HG02623 (cell line): ENCODE measurements around the gene ARHGAP21.
"Not testable (repeated sequence)": the region's sequence is repeated elsewhere in the genome, so short reads cannot be mapped to it uniquely, and the experiment has no call there.

Source experiments
- ATAC-seq: cut with Tn5 transposase; IDR thresholded peaks from one replicate; pipeline ENCODE4 v1.9.1; 2021; ENCODE audit warnings: moderate library complexity; ENCODE audit not compliant: unreplicated experiment

Gene ARHGAP21

DNA sequence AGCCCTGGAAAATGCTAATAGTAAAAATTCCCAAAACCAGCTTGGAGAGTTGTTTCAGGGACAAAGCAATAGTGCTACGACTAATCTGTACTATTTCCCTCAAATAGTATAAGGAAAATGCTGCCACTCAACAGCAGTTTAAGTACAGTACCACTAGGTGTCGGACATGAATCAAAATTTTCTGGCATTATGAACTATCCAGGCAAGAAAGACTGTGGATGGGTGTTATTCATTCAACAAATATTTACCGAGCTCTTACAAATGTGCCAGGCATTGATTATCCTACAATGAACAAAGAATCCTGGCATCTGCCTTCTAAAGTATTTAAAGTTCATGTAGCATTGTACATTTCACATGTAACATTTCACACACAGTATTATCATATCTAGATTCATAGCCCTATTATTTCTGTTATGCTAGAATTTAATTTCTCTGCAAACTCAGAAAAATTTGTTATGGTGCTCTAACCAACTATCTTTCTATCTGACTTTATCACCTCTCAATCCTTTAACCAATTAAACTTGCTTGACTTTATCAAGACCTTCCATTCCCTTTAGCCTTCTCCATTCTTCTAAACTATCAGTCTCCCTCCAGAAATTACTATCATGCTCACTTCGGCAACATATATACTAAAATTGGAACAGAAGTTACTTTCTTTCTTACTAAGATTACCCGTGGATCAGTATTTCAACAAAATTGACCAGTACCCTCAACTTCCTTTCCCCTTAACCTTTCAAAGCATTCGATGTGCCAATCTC lies 80.6 kb downstream of the ARHGAP21 start:
- ATAC-seq = peak; percentile 88

DNA sequence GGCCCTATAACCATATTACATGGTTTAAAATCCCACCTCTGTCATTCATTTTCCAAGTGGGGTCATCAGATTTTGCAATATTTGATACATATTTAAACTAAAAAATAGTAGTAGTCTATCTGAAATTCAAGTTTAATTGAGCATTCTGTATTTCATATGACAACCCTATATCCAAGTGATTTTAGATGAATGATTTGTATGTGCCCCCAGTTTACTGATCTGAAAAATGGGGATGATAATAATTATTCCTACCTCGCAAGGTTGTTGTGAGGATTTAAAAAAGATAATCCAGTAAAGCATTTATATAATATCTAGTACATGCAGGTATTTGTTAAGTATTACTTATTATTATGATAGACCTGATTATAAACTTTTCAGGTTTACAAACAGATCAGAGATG lies 84.6 kb downstream of the ARHGAP21 start:
- ATAC-seq = no peak

DNA sequence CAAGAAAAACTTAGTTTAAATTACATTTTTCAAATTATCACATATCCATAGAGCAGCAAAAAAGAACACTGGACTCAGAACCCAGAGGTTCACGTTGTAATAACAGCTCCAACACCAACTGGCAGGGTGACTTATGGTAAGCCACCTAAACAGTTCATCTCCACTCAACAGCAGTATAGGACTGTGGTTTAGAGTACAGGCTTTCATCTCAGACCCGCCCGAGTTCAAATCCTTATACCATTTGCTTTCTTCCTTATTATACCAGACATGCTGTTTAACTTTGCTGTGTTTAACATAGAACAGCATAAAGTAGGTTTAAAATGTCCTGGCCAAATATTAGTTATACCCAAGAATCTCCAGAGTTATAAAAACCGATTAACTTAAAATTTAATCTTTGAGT lies 97.9 kb downstream of the ARHGAP21 start:
- no peak for ATAC-seq

DNA sequence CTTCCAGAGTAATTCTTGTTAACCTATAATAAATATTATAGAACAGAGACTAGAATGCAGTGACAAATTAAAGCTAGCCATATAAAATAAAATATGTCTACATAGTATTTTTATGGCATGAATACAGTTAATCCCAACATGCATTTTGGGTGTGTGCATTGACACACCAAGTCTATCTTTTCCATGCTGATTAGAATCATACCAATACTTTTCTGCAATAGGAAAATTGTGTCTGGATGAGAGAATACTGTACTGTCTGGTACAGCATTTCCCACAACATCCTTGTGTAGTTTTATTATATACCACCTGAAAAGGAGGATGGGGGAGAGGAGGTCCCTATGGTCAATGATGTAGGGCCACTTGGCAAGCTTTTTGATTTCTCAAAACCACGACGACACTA lies 100.3 kb downstream of the ARHGAP21 start:
- no peak for ATAC-seq

DNA sequence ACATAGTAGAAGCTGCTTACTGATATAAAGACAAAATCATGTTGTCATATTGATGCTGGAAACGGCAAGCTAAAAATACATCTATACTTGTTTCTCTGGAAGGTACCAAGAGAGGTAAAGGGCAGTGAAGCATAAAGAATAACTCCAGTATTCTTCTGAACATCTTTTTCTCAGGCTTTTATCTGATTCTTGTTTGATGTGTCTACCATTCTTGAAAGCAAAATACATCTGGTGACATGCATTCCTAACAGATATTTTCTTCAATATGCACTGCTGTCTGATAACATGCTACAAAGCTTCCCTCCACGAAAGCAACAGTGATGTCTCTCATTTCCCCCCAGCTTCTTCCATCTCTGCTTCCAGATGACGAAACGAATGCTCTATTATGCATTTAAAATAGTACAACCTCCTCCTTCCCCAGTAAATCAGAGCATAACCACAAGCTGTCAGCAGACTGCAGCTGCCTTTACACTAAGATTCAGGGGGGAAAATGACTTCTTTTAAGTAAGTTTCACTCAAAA lies 100.8 kb downstream of the ARHGAP21 start:
- no peak for ATAC-seq

DNA sequence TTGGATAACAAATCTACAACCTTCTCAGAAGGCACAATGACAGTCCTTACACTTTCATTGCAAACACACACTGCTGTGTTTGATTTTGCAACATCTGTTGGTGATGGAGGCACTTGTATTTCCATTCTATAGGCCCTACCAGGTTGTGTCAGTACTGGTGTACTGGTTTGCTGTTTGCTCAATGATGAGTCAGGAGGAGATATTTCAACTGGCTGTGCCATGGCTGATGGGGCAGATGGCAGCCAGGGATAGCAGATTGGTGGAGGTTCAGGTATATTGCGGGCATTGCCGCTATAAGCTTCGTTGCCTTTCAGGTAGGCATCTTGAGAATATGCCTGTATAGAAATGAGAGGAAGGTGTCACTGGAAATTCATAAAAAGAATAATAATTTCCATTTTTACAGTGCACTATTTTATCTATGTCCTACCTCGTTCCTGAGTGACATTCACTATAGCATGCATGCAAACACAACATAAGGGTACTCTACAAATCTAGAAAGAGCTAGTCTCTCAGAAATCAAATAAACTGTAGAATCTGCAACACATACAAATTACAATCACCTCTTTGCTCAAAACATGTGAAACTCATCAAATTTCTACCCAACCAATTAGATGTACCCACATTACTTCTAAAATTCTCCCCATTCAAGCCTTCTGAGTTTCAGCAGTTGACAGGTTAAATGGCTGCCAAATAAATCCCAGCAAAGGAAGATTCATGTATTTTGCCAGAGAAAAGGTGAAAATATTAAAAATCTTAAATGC lies 102.5 kb downstream of the ARHGAP21 start:
- not testable (repeated sequence) for ATAC-seq

DNA sequence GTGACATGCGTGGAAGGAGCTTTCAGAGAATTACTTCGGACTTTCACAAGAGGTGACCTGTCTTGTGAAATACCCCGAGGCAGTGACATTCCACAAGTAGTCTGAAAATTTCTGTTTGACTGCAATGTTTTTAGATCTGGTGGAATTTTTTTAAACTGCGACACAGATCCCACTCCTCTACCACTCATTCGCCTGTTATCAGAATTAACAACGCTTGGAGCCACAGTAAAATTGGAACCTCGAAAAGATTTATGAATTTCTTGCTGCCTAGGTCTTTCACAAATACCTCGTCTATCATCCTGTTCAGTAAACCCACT lies 103.7 kb downstream of the ARHGAP21 start:
- ATAC-seq = not testable (repeated sequence)

DNA sequence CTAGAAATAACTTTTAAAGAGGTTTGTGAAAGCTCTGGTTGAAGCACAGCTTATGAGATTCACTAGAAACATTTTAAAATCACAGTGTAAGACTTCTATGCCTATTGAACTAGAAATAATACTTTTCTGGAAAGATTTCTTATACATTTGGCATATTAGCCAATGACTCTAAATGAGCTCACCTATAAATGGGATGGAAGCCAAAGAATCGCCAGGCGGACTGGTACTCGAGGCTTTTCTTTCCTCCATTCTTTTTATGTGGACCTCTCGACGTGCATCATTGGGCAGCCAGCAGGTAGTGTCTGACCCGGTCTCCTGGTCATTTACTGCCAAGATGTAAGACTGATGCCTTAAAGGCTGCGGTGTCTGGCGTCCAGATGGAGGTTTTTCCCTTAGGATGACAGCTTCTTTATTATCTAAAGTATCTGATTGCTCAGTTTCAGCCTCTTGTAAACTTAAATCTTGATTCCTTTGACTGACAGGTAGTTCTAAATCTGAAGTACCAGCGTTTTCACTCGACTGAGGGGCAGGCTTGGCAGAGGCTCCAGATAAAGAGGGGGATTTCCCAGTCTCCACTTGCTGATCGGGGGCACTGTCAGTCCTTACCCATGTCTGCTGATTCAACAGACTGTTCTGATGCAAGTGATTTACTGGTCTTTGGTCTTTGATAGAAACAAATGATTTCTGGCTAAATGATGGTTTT lies 104.2 kb downstream of the ARHGAP21 start:
- ATAC-seq = not testable (repeated sequence)

DNA sequence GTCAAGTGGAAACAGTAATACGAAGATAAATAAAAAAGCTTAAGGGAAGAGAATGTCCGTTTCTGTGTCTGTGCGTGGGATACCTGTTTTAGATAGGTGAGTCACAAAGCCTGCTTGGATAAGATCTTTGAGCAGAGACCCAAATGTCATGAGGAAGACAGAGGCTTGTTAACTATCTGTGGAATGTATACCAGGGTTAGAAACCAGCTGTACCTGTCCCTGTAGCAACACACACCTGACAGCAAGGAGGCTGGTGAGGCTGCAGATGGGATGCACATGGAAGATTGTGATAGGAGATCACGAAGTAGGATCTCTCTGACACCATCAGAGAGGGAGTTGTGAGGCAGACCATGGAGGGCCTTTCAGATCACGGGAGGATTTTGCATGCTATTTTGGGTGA lies 105.3 kb downstream of the ARHGAP21 start:
- no peak for ATAC-seq

DNA sequence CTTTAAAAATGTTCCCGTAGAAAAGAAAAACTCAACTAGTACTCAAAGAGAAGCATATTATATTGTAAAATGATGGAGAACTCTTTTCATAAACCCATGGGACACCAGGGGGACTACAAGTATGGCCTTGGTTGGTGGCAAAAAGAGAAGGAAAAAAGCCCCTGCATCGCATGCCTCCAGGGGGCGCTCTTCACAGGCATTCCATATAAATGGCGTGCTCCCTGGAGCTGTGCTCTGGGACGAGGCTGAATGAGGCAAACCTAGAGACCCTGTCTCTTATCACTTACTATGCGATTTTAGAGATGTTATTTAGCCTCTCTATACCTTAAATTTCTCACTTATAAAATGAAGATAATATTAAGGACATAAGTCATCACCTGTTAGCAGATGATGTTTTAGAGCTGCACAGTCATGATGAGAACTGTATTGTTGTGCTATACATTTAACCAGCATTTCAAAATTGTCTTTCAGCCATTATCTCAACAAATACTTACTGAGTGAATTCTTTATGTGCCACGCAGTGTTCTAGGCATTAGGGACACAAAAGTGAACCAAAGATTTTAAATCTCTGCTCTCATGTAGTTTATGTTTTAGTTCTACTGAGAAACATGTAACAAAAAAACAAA lies 105.8 kb downstream of the ARHGAP21 start:
- peak; percentile 76 for ATAC-seq

DNA sequence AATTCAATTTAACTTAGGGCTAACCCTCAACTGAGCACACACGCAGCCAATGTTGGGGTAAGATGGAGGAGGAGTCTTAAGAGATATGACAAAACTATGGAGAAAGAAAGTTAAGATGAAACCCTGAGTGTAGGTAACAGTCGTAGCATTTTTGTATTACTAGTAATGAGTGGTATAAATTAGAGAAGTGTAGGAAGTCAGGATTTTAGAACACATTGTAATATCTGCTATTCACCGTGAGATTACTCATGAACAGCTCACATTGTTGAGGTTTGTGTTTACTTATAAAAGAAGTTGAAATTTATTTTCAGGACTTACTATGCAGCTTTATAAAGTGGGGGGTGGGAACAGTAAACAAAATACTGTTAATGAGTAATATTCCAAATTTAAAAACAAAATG lies 107.2 kb downstream of the ARHGAP21 start:
- ATAC-seq = no peak

DNA sequence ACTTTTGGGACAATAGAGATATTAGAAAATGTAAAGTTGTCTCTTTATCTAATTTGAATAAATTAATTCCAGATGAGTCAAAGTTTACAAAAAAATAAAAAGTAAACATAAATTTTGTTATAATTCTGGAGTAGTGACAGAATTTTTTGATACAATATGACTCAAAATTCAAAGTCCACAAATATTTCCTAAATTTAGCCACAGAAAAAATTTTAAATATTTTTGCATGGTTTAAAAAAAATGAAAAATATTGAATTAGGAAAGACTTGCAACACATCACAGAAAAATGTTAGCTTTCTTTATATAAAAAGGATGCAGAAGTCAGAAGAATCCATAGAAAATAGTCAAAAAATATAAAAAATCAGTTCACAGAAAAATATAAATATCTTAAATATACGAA lies 117.7 kb downstream of the ARHGAP21 start:
- ATAC-seq = no peak

DNA sequence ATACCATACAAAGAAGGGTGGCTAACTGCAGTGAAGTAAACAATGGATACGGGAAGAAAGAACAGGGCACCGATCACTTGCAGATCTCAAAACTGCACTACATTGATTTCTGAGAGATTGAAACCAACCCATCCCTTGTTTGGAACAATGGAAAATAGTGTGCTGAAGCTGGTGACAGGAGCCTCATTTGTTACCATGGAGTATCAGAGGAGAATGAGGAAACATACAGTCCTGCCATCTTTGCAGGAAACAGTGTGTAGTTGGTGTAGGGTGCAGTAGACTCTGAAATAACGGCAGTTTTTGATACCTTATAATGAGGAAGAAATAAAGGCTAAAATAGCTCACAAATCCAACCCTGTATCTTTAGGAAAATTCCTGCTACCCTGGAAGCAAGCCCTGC lies 118.5 kb downstream of the ARHGAP21 start:
- ATAC-seq = no peak

DNA sequence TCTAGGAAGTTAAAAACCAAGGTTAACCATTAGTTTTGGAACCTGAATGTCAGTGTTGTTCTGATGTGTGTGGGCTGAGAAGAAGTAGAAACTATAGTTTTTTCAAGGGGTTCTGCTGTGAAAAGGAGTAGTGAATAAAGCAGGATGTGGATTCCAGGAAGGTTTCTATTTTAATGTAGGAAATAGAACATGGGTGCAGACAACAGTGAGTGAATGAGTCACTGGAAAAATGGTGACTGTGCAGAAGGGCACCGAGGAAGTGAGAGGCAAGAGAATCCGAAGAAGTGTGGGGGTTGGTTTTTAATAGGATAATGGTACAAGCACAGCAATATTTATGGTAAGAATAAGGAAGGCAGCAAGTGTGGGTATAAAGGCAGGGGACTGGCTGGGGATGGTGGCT lies 120.4 kb downstream of the ARHGAP21 start:
- ATAC-seq = no peak

DNA sequence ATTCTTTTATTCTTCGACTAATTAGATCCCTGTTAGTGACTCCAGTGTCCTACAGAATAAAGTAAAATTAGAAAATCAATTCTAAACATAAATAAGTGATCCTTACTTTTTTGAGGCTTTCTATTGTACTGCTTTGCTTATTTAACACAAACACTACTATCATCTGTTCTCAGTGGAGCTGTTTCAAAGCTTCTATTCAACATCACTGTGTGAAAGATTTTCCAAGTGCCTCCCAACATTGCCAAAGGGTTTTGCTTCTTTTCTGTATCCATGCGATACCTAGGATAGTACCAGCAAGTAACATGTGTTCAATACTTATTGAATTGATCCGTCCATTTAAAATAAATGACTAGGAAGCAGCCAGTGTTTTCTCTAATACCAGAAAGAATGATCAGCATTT lies 125.7 kb downstream of the ARHGAP21 start:
- no peak for ATAC-seq

DNA sequence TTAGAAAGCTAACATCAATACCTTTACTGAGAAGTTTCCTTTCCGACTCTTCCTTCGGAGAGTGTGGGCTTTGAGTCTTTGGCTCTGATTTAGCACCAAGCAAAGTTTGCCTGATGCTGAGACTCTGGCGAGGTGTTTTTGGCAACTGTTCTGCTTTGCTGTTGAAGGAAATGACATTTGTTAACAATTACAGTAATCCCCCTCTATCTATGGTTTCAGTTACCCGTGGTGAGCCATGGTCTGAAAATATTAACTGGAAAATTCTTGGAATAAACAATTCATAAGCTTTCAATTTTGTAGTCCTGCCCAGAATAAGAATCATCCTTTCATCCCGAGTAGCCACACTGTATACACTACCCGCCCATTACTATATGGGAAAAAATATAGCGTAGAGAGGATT lies 126.3 kb downstream of the ARHGAP21 start:
- no peak for ATAC-seq

DNA sequence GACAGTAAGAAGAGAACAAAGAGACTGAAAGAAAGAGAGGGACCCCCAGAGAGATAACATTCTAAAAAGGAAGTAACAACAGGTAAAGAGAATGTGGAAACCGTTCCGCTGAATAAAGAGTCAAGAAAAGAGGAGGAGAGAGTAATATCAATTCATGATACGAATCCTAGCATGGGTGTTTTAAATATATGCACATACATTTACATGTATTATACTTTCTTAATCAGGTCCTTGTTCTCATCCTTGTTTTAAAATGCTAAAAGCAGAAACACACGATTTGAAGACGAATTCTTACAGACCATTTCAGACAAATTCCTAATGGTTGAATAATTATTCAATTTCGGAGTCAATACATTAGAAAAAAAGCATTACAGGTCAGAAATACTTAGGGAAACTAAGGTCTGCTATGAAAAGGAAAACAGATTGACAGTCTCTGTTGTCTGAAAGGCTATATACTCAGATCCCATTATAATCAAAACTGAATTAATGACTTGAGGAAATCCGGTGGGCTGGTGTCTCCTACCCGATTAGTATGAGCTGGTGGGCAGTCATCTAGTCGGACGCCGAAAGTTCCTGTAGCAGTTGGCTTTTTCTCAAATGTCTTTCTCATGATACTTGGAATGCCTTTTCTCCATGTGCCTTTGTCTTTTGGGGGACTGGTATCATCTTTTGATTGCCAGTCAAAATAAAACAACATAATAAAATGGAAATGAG lies 127.3 kb downstream of the ARHGAP21 start:
- no peak for ATAC-seq

DNA sequence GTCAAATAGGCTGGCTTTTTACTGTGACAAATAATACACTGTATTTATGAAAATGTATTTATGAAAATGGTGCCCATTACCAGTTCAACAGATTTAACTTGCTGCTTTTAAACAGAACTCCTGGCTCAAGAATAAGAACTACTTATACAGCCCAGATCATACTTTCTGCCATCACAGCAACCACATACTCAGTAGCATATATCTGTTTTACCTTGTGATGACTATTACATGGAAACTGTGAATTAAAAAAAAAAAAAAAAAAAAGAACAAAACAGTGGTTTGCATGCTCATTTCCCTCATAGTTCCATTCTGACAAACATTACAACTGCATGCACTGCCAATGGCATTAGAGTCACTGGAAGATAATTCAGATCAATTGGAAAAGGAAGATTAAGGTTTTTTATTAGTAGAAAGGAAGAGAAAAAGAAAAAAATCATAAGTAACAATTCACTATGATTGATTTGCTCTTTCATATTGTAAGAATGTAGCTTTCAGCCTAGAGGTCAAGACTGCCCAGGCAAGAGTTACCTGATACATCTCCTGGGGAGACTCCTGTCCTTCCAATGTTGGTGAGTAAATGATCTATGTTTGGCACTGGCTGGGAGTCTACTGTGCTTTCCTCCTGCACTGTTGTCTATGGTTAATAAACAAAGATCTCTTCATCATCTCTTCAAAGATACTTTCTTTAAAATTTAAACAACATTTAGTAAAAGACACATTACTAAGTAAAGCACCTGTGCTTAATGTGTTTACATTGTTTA lies 132.8 kb downstream of the ARHGAP21 start:
- ATAC-seq = no peak

DNA sequence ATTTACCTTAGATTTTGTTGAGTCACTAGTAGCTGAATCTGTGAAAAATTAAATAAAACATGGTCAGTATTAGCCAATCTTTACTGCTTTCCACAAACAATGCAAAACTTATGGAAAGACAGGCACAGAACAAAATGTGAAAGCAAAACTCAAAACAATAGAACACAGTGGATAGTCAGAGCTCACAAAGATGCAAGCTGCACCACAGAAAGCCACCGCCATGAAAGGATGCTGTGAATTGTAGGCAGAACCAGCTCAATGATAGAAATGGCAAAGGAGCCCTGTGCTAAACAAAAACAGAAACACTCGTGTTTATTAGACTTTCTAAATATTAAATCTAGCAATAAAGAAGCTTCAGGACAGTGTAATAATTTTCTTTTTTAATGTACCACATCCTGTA lies 134.4 kb downstream of the ARHGAP21 start:
- ATAC-seq = no peak

DNA sequence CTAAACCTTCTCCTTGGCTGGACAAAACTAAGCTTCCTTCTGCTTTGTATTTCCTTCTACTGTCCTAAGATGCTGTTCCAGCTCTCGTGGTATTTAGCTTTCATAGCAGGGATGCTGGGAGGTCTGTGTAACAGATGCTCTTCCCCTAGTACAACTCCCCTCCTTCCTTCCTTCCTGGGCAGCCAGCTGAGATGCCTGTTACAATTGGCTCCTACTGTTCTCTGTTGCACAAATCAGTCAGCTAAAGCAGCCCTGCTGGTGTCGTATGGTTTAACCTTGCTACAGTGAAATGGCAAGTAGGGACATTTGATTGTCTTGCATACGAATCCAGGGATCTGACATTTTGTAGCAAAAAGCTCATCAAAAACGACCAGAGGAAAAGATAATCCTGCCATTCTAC lies 143.8 kb downstream of the ARHGAP21 start:
- ATAC-seq = no peak
